Parathyroid adenoma (tissue), 2 donors: Measurements from ENCODE around the gene METTL15.

Source experiments
- H2AFZ ChIP-seq: fragments of 300-600 bp; sonication (generic); one replicate; pipeline ENCODE4 v1.7.0; 2017; ENCODE audit warnings: antibody characterized with exemption, mild to moderate bottlenecking
- H3K27ac ChIP-seq: fragments of 300-600 bp; sonication (generic); one replicate; pipeline ENCODE4 v1.7.0; 2017
- H3K27me3 ChIP-seq: fragments of 300-600 bp; sonication (generic); one replicate; pipeline ENCODE4 v1.7.0; 2017; ENCODE audit warnings: low read length; ENCODE audit not compliant: control insufficient read depth, insufficient read depth
- H3K36me3 ChIP-seq: fragments of 300-600 bp; sonication (generic); one replicate; pipeline ENCODE4 v1.7.0; 2017; ENCODE audit warnings: low read length; ENCODE audit not compliant: control insufficient read depth, insufficient read depth
- H3K4me1 ChIP-seq: fragments of 300-600 bp; sonication (generic); one replicate; pipeline ENCODE4 v1.7.0; 2017; ENCODE audit warnings: control low read depth
- H3K4me2 ChIP-seq: fragments of 300-600 bp; sonication (generic); one replicate; pipeline ENCODE4 v1.7.0; 2017; ENCODE audit warnings: low read length
- H3K4me3 ChIP-seq: fragments of 300-600 bp; sonication (generic); one replicate; pipeline ENCODE4 v1.7.0; 2017; ENCODE audit warnings: low read depth, low read length
- H3K79me2 ChIP-seq: fragments of 300-600 bp; sonication (generic); one replicate; pipeline ENCODE4 v1.7.0; 2017; ENCODE audit warnings: control low read depth
- H3K9ac ChIP-seq: fragments of 300-600 bp; sonication (generic); one replicate; pipeline ENCODE4 v1.7.0; 2017; ENCODE audit warnings: mild to moderate bottlenecking
- H3K9me3 ChIP-seq: fragments of 300-600 bp; sonication (generic); one replicate; pipeline ENCODE4 v1.7.0; 2017; ENCODE audit warnings: low read length; ENCODE audit not compliant: control insufficient read depth
- TF ChIP-seq, protein P1 (sequence below): fragments of 300-600 bp; sonication (generic); IDR thresholded peaks from one replicate; pipeline ENCODE4 v1.7.0; 2017; ENCODE audit warnings: antibody characterized with exemption, mild to moderate bottlenecking
- donor health status: primary hyperparathyroidism.

The METTL15 gene, protein sequence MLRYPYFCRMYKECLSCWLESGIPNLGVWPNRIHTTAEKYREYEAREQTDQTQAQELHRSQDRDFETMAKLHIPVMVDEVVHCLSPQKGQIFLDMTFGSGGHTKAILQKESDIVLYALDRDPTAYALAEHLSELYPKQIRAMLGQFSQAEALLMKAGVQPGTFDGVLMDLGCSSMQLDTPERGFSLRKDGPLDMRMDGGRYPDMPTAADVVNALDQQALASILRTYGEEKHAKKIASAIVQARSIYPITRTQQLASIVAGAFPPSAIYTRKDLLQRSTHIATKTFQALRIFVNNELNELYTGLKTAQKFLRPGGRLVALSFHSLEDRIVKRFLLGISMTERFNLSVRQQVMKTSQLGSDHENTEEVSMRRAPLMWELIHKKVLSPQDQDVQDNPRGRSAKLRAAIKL

DNA sequence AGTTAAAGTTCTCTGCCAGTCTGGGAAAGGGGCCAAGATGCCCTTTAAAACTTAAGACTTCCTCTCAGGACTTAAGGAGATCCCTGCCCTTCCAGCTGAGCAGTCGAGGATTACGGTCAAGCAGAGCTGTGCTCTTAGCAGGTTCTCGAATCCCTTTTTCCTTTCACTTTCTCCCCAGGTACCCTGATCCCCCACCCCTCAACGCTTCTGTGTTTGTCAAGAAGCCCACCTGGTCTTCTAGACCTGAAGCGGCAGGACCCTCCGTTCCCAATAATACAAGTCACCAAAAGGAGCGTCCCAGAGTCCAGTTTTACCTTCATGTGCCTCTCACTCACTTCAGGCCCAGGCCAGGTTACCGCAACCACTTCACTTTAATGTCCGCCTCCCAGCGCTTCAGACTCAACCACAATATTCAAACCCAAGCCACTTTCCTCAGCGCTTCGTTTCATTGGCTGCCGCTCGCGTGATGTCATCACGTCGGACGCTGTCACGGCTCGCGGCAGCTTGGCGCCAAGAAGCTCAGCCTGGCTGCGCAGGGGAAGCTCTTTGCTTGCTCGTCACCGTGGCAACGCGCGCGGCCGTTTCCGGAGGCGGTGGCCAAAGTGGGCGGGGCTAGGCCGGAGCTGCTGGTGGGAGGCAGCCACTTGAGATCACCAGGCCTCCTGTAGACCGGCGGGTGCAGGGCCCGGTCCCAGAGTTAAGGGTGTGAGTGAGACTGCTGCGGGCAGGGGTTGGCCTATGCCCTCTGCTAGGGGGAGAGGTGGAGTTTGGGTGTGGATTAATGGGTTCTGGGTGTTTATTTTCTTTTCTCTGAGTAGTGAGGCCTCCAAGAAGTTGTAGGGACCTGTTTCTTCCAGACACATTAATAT, at the start of gene METTL15, which contains the start of gene KIF18A:
METTL15 (plus strand) TSS at position 639 of the 869 bp plus-strand sequence. CDS start 4,947 bp downstream, outside the sequence.
KIF18A (minus strand) TSS at position 407 of the 869 bp plus-strand sequence. CDS start 10,209 bp downstream, outside the sequence.
- Histone ChIP-seq H3K79me2 (peaks cover 4% of the 10 kb centered on the region), H3K4me1 (no peaks in the 10 kb centered on the region), H3K4me3 (peak within 1 kb of the TSS; percentile 73), H3K9ac (no peak within 1 kb of the TSS), H3K27me3 (no peaks in the 10 kb centered on the region), H3K9me3 (no peaks in the 10 kb centered on the region), H3K27ac (peak within 1 kb of the TSS; percentile 64), H2AFZ (peak within 1 kb of the TSS; percentile 82), H3K36me3 (no peaks in the 10 kb centered on the region), H3K4me2 (peak within 1 kb of the TSS; percentile 84)
- TF ChIP-seq, protein P1, sequence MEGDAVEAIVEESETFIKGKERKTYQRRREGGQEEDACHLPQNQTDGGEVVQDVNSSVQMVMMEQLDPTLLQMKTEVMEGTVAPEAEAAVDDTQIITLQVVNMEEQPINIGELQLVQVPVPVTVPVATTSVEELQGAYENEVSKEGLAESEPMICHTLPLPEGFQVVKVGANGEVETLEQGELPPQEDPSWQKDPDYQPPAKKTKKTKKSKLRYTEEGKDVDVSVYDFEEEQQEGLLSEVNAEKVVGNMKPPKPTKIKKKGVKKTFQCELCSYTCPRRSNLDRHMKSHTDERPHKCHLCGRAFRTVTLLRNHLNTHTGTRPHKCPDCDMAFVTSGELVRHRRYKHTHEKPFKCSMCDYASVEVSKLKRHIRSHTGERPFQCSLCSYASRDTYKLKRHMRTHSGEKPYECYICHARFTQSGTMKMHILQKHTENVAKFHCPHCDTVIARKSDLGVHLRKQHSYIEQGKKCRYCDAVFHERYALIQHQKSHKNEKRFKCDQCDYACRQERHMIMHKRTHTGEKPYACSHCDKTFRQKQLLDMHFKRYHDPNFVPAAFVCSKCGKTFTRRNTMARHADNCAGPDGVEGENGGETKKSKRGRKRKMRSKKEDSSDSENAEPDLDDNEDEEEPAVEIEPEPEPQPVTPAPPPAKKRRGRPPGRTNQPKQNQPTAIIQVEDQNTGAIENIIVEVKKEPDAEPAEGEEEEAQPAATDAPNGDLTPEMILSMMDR = no peak

DNA sequence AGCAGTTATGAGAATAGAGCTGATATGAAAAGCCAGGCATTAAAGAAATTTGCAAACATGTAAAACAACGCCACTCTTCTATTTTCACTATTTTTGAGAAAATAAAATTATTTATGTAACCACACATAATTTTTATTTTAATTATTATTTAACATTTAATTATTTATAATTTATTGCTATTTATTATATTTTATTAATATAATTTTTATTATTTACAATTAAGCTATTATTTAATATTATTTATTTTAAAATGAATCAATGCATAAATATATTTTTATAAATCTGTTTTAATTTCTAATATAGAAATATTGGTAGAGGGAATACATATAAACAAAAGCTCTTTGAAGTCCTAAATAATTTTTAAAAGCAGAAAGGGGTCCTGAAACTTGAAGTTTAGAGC, 36.9 kb upstream of the METTL15 start:
- Histone ChIP-seq H3K9ac (no peak overlapping the region), H3K79me2 (no peaks in the 10 kb centered on the region), H3K36me3 (no peaks in the 10 kb centered on the region), H3K4me1 (no peaks in the 10 kb centered on the region), H3K9me3 (no peaks in the 10 kb centered on the region), H3K27ac (no peak overlapping the region), H2AFZ (no peak overlapping the region), H3K27me3 (no peaks in the 10 kb centered on the region), H3K4me3 (no peak overlapping the region), H3K4me2 (no peak overlapping the region)
- TF ChIP-seq, protein P1 = no peak

DNA sequence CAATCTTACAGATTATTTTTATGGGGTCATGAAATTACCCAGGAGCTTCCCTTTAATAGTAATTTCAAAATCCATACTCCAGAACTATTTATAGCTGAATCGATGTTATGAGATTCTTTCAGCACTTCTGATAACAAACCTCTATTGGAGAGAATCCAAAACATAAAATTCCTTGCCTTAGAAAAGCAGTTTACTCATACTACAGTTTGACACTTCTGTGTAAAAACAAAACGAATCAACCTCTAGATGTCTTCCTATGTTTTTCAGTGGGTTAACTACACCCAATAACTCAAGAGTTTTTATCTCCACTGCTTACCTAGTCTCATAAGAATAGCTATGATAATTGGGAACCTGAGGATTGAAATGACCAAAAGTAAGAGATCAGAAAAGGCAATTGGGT, 35.9 kb upstream of the METTL15 start:
- no peaks in the 10 kb centered on the region for H3K36me3 ChIP-seq

DNA sequence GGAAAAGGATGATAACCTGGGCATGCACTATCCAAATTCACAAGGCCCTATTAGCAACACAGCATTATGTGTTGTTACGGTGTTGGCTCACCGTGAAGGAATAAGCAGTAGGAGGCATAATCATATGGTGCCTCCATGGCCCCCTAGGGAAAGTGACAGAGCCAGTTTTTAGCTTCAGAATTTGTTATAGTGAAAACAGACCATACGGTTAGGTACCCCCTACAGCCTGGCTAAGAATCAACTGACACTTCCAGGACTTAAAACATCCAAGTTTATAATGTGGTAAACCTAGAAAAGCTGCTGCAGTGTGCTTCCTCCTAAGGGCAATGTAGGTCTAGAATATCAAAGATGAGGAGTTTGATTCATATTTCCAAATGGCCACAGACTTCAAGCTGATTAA, 30.7 kb upstream of the METTL15 start:
- H2AFZ ChIP-seq = no peak overlapping the region
- H3K4me1 ChIP-seq = no peaks in the 10 kb centered on the region
- no peaks in the 10 kb centered on the region for H3K9me3 ChIP-seq
- no peak overlapping the region for H3K4me3 ChIP-seq
- H3K36me3 ChIP-seq = no peaks in the 10 kb centered on the region
- H3K27me3 ChIP-seq = no peaks in the 10 kb centered on the region
- TF ChIP-seq, protein P1 = no peak
- no peaks in the 10 kb centered on the region for H3K79me2 ChIP-seq
- no peak overlapping the region for H3K27ac ChIP-seq
- H3K4me2 ChIP-seq = no peak overlapping the region
- no peak overlapping the region for H3K9ac ChIP-seq

More for the DNA sequence above, 35.9 kb upstream of the METTL15 start:
- Histone ChIP-seq H3K9ac (no peak overlapping the region), H3K4me2 (no peak overlapping the region), H2AFZ (no peak overlapping the region), H3K4me3 (no peak overlapping the region), H3K27me3 (no peaks in the 10 kb centered on the region), H3K4me1 (no peaks in the 10 kb centered on the region), H3K79me2 (no peaks in the 10 kb centered on the region), H3K9me3 (no peaks in the 10 kb centered on the region), H3K27ac (no peak overlapping the region)
- TF ChIP-seq, protein P1 = no peak
